Measurements from ENCODE around the gene PGM3.

DNA sequence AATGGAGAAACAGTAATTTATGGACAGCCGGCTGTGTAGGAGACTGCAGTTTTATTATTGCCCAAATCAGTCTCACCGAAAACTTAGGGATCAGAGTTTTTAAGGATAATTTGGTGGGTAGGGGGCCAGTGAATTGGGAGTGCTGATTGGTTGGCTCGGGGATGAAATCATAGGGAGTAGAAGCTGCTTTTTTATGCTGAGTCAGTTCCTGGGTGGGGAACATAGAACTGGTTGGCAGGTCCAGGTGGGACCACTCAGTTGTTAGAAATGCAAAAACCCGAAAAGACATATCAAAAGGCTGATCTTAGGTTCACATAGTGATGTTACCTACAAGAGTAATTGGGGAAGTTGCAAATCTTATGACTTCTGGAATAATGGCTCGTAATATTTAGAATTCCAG, 66.3 kb downstream of the PGM3 start:
- TF ChIP-seq, protein P1, sequence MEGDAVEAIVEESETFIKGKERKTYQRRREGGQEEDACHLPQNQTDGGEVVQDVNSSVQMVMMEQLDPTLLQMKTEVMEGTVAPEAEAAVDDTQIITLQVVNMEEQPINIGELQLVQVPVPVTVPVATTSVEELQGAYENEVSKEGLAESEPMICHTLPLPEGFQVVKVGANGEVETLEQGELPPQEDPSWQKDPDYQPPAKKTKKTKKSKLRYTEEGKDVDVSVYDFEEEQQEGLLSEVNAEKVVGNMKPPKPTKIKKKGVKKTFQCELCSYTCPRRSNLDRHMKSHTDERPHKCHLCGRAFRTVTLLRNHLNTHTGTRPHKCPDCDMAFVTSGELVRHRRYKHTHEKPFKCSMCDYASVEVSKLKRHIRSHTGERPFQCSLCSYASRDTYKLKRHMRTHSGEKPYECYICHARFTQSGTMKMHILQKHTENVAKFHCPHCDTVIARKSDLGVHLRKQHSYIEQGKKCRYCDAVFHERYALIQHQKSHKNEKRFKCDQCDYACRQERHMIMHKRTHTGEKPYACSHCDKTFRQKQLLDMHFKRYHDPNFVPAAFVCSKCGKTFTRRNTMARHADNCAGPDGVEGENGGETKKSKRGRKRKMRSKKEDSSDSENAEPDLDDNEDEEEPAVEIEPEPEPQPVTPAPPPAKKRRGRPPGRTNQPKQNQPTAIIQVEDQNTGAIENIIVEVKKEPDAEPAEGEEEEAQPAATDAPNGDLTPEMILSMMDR (IDR thresholded peaks at IDR 0.05): no peak
- TF ChIP-seq POLR2A (IDR thresholded peaks at IDR 0.05) (no peak), EP300 (IDR thresholded peaks at IDR 0.05; ENCODE audit: low read depth) (no peak)
